ENCODE measurements around the gene MRGPRG.

The MRGPRG gene

GRCh38 chr11:3193373-3194015 is 25.1 kb downstream of the MRGPRG start:
- no peak for DNase-seq

GRCh38 chr11:3192511-3193372 is 25.9 kb downstream of the MRGPRG start:
- no peak for DNase-seq

GRCh38 chr11:3191586-3192324 is 26.9 kb downstream of the MRGPRG start:
- DNase-seq: no peak

- no peak for DNase-seq
Observed at GRCh38 chr11:3190600-3190999, 28.0 kb downstream of the MRGPRG start.

- no peak for DNase-seq
Observed at GRCh38 chr11:3189886-3190583, 28.6 kb downstream of the MRGPRG start.

GRCh38 chr11:3189196-3189843 is 29.3 kb downstream of the MRGPRG start:
- DNase-seq: no peak

- DNase-seq: no peak
Observed at GRCh38 chr11:3188496-3189195, 30.0 kb downstream of the MRGPRG start.

GRCh38 chr11:3186166-3186953 is 32.3 kb downstream of the MRGPRG start:
- no peak for DNase-seq

- no peak for DNase-seq
Observed at GRCh38 chr11:3184732-3185347, 33.8 kb downstream of the MRGPRG start.

GRCh38 chr11:3183523-3183922 is 35.1 kb downstream of the MRGPRG start:
- DNase-seq: no peak

- DNase-seq: no peak
Observed at GRCh38 chr11:3182462-3182852, 36.2 kb downstream of the MRGPRG start.

- DNase-seq: no peak
Observed at GRCh38 chr11:3181725-3182461, 36.7 kb downstream of the MRGPRG start.

GRCh38 chr11:3180869-3181268 is 37.7 kb downstream of the MRGPRG start:
- DNase-seq: no peak

GRCh38 chr11:3178349-3178748 is 40.3 kb downstream of the MRGPRG start:
- no peak for DNase-seq

GRCh38 chr11:3177931-3178330 is 40.7 kb downstream of the MRGPRG start:
- DNase-seq: no peak

GRCh38 chr11:3176487-3176886 is 42.1 kb downstream of the MRGPRG start:
- no peak for DNase-seq

- no peak for DNase-seq
Observed at GRCh38 chr11:3175194-3175593, 43.4 kb downstream of the MRGPRG start.

- no peak for DNase-seq
Observed at GRCh38 chr11:3174387-3174786, 44.2 kb downstream of the MRGPRG start.

- DNase-seq: no peak
Observed at GRCh38 chr11:3173795-3174194, 44.8 kb downstream of the MRGPRG start.
